ENCODE measurements around the gene SRL.

GRCh38 chr16:4215106-4215505, 26.8 kb downstream of the SRL start:
- TF ChIP-seq POLR2AphosphoS5 (IDR thresholded peaks at IDR 0.05), result no peak
- TF ChIP-seq CTCF (IDR thresholded peaks at IDR 0.05), result no peak
- TF ChIP-seq EP300 (IDR thresholded peaks at IDR 0.05), result no peak
- TF ChIP-seq POLR2A (IDR thresholded peaks at IDR 0.05; ENCODE audit: low read depth), result no peak
